Measurements from ENCODE around the gene TTC38. TPM values are rescaled to one million over a fixed set of nuclear protein-coding genes. Genes with fewer than 3 reads are reported as not detected.

TTC38 gene
- total and polyA plus RNA-seq, 2 donors from 2014 or later: 41.3 to 100 TPM

DNA sequence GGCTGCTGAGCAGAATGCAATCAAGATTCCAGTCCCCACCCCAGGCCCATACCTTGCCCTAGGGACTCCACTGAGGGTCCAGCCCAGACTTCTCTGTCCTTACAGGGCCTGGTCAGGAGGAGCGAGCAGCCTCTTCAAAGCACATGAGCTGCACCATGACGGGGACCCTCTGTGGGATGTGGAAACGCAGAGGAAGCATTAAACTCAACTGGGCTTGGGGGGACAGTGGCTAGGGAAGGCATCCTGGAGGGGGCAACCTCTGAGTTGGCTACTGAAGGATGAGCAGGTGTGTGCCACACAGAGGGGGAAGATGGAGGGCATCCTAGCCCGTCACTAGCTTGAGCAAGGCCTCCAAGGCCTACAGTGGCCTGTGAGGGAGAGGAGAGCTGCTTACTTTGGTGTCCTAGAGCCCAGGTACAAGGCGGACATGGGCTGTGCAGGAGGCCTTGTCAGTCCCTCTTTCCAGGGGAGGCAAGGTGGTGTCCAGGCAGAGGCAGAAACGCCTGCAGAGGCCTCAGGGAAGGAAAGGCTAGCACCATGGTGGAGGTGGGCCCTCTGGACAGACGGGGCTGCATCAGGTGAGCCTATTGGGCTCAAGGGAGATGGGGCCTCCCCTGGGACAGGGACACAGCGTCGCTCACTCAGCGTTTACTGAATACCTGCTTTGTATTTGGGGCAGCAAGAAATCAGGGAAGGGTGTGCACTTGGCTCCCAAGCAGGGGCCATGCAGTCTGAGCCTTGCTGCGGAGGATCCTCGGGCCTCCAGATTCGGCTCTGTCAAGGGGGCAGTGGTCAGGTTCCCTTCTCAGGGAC lies 14.3 kb downstream of the TTC38 start:
- H3K4me1 ChIP-seq (ENCODE audit: control insufficient read depth in 2 of 3, insufficient read depth in 2 of 3, low read depth in 1 of 3, low read length in 3 of 3): peaks cover 0 to 5% (median 0%) of the 10 kb centered on the region in 3 donors
- intact Hi-C loops (cut with DNase I): no loop called here

DNA sequence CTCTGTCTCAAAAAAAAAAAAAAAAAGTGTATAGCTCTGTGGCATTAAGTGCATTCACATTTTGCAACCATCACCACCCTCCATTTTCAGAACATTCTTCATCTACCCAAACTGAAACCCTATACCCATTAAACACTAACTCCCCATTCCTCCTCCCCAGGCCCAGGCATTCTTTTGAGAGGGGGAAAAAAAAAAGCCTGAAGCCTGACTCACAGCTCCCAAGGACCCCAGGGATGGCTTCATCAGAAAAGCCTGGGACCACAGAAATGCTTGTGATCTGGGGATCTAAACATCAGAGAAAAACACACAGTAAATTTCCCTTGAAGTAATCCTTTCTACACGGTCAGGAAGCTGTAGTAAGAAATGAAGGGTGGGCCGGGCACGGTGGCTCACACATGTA lies 18.2 kb downstream of the TTC38 start:
- no peak for DNase-seq
- intact Hi-C loops (cut with DNase I): no loop called here
- Histone ChIP-seq H3K27me3 (ENCODE audit: control insufficient read depth, insufficient read depth, low read length) (no peaks in the 10 kb centered on the region), H3K36me3 (ENCODE audit: control insufficient read depth in 2 of 3, insufficient read depth in 3 of 3, low read length in 3 of 3) (peaks cover 4 to 66% (median 30%) of the 10 kb centered on the region in 3 donors), H3K4me1 (ENCODE audit: control insufficient read depth in 2 of 3, insufficient read depth in 2 of 3, low read depth in 1 of 3, low read length in 3 of 3) (peaks cover 0 to 13% (median 0%) of the 10 kb centered on the region in 3 donors), H3K9me3 (ENCODE audit: control insufficient read depth in 2 of 3, insufficient read depth in 1 of 3, low read length in 3 of 3) (no peaks in the 10 kb centered on the region), H3K9ac (ENCODE audit: low read length in 3 of 3) (no peak overlapping the region), H3K27ac (ENCODE audit: low read depth in 2 of 2, low read length in 2 of 2) (no peak overlapping the region), H3K4me3 (ENCODE audit: low read length in 3 of 3) (no peak overlapping the region)
- TF ChIP-seq, protein P1, sequence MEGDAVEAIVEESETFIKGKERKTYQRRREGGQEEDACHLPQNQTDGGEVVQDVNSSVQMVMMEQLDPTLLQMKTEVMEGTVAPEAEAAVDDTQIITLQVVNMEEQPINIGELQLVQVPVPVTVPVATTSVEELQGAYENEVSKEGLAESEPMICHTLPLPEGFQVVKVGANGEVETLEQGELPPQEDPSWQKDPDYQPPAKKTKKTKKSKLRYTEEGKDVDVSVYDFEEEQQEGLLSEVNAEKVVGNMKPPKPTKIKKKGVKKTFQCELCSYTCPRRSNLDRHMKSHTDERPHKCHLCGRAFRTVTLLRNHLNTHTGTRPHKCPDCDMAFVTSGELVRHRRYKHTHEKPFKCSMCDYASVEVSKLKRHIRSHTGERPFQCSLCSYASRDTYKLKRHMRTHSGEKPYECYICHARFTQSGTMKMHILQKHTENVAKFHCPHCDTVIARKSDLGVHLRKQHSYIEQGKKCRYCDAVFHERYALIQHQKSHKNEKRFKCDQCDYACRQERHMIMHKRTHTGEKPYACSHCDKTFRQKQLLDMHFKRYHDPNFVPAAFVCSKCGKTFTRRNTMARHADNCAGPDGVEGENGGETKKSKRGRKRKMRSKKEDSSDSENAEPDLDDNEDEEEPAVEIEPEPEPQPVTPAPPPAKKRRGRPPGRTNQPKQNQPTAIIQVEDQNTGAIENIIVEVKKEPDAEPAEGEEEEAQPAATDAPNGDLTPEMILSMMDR (IDR thresholded peaks at IDR 0.05; ENCODE audit: borderline replicate concordance, extremely low read depth, insufficient read depth): no peak
- FAIRE-seq: no peak

More for the DNA sequence above, 14.3 kb downstream of the TTC38 start:
- Histone ChIP-seq H3K36me3 (ENCODE audit: control insufficient read depth in 2 of 3, insufficient read depth in 3 of 3, low read length in 3 of 3) (peaks cover 4 to 81% (median 59%) of the 10 kb centered on the region in 3 donors), H3K9ac (ENCODE audit: low read length in 3 of 3) (no peak overlapping the region), H3K27me3 (ENCODE audit: control insufficient read depth, insufficient read depth, low read length) (no peaks in the 10 kb centered on the region), H3K4me3 (ENCODE audit: low read length in 3 of 3) (no peak overlapping the region), H3K27ac (ENCODE audit: low read depth in 2 of 2, low read length in 2 of 2) (no peak overlapping the region), H3K9me3 (ENCODE audit: control insufficient read depth in 2 of 3, insufficient read depth in 1 of 3, low read length in 3 of 3) (no peaks in the 10 kb centered on the region)
- FAIRE-seq (no peak), DNase-seq (no peak)
- TF ChIP-seq, protein P1 (IDR thresholded peaks at IDR 0.05; ENCODE audit: borderline replicate concordance, extremely low read depth, insufficient read depth): no peak

DNA sequence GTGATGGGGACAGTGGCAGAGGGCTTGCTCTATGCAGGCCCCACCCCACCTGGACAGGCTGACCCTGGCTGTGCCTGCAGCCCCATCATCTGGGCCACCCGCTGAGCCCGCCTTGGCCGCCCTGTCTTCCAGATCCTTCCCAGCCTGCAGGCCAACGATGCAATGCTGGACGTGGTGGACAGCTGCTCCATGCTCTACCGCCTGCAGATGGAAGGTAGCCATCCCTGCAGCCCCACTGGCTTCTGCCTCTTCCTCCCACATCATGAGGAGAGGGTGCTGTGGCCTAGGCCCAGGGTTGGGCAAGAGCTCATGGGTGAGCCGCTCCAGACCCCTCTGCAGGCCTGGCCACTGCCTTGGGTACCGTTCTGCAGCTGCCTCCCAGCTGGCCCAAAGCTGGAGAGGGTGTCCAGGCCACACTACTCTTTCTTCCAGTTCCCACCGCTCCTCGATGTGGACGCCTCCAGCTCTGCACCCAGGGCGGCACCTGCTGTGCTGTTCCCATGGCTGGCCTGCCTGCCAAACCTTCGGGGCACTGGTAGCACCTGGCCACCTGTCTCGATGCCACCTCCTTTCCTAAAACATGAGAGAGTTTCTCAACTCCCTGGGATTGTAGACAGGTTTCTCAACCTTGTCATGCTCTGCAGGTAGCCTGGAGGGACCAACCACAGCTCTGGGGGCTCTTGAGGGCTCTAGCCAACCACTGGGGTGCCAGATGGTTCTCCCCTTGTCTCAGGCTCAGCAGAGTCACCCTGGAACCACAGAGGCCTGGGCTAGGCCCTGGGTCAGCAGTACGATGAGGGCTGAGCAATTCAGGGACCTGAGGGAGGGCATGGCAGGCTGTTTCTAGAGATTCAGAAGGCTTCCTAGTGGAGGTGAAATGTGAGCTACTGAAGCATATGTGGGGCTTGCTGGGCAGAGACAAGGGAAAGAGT lies 19.4 kb downstream of the TTC38 start:
- H3K27ac ChIP-seq (ENCODE audit: low read depth in 2 of 2, low read length in 2 of 2): peak overlapping the region in 1 of 2 donors; percentile 42
- no peak overlapping the region for H3K4me3 ChIP-seq (ENCODE audit: low read length in 3 of 3)
- no peak for FAIRE-seq
- intact Hi-C loops (cut with DNase I): no loop called here
- H3K4me1 ChIP-seq (ENCODE audit: control insufficient read depth in 2 of 3, insufficient read depth in 2 of 3, low read depth in 1 of 3, low read length in 3 of 3): peaks cover 0 to 13% (median 0%) of the 10 kb centered on the region in 3 donors
- no peaks in the 10 kb centered on the region for H3K9me3 ChIP-seq (ENCODE audit: control insufficient read depth in 2 of 3, insufficient read depth in 1 of 3, low read length in 3 of 3)
- H3K36me3 ChIP-seq (ENCODE audit: control insufficient read depth in 2 of 3, insufficient read depth in 3 of 3, low read length in 3 of 3): peaks cover 4 to 58% (median 24%) of the 10 kb centered on the region in 3 donors
- no peak for DNase-seq
- H3K9ac ChIP-seq (ENCODE audit: low read length in 3 of 3): no peak overlapping the region
- TF ChIP-seq, protein P1 (IDR thresholded peaks at IDR 0.05; ENCODE audit: borderline replicate concordance, extremely low read depth, insufficient read depth): no peak
- H3K27me3 ChIP-seq (ENCODE audit: control insufficient read depth, insufficient read depth, low read length): no peaks in the 10 kb centered on the region
